ENCODE data around the gene TUBA1B. TPM values are rescaled to one million over a fixed set of nuclear protein-coding genes. Genes with fewer than 3 reads are reported as not detected.
A peak's percentile ranks its signal among the peaks of the same experiment; 100 is the strongest.

Gene TUBA1B
- total RNA-seq, 1 experiment from 2014 or later: 1,976 TPM

- DNase-seq (ENCODE audit: low read depth, low spot score): no peak
- in situ Hi-C loops (cut with HindIII; ENCODE audit: low pct_unique_long_range_greater_than_20kb, low sequenced_read_pairs): no loop called here
Measured at GRCh38 chr12:49094160-49094974, 36.8 kb downstream of the TUBA1B start, which contains the start of gene DHH. DHH (minus strand) TSS chr12:49094801; CDS start chr12:49094512, 289 bp downstream.

GRCh38 chr12:49093792-49094159 lies 37.4 kb downstream of the TUBA1B start:
- no peak for DNase-seq (ENCODE audit: low read depth, low spot score)
- in situ Hi-C loops (cut with HindIII; ENCODE audit: low pct_unique_long_range_greater_than_20kb, low sequenced_read_pairs): no loop called here

- in situ Hi-C loops (cut with HindIII; ENCODE audit: low pct_unique_long_range_greater_than_20kb, low sequenced_read_pairs): no loop called here
Measured at GRCh38 chr12:49092816-49093406, 38.3 kb downstream of the TUBA1B start.

GRCh38 chr12:49092086-49092815 lies 38.9 kb downstream of the TUBA1B start:
- in situ Hi-C loops (cut with HindIII; ENCODE audit: low pct_unique_long_range_greater_than_20kb, low sequenced_read_pairs): no loop called here
- DNase-seq (ENCODE audit: low read depth, low spot score): peak; percentile 87

More at GRCh38 chr12:49092816-49093406, 38.3 kb downstream of the TUBA1B start:
- no peak for DNase-seq (ENCODE audit: low read depth, low spot score)

- no peak for DNase-seq (ENCODE audit: low read depth, low spot score)
- in situ Hi-C loops (cut with HindIII; ENCODE audit: low pct_unique_long_range_greater_than_20kb, low sequenced_read_pairs): no loop called here
Measured at GRCh38 chr12:49091836-49092085, 39.4 kb downstream of the TUBA1B start.

GRCh38 chr12:49091056-49091835 lies 39.9 kb downstream of the TUBA1B start:
- in situ Hi-C loops (cut with HindIII; ENCODE audit: low pct_unique_long_range_greater_than_20kb, low sequenced_read_pairs): no loop called here
- DNase-seq (ENCODE audit: low read depth, low spot score): no peak

GRCh38 chr12:49089821-49090773 lies 41.1 kb downstream of the TUBA1B start:
- in situ Hi-C loops (cut with HindIII; ENCODE audit: low pct_unique_long_range_greater_than_20kb, low sequenced_read_pairs): no loop called here
- no peak for DNase-seq (ENCODE audit: low read depth, low spot score)

GRCh38 chr12:49088932-49089330 lies 42.3 kb downstream of the TUBA1B start:
- in situ Hi-C loops (cut with HindIII; ENCODE audit: low pct_unique_long_range_greater_than_20kb, low sequenced_read_pairs): no loop called here
- DNase-seq (ENCODE audit: low read depth, low spot score): no peak

GRCh38 chr12:49088150-49088931 lies 42.9 kb downstream of the TUBA1B start:
- in situ Hi-C loops (cut with HindIII; ENCODE audit: low pct_unique_long_range_greater_than_20kb, low sequenced_read_pairs): no loop called here
- DNase-seq (ENCODE audit: low read depth, low spot score): peak; percentile 93

- DNase-seq (ENCODE audit: low read depth, low spot score): peak; percentile 36
- in situ Hi-C loops (cut with HindIII; ENCODE audit: low pct_unique_long_range_greater_than_20kb, low sequenced_read_pairs): no loop called here
Measured at GRCh38 chr12:49086116-49086515, 45.1 kb downstream of the TUBA1B start.

GRCh38 chr12:49084438-49084837 lies 46.8 kb downstream of the TUBA1B start:
- DNase-seq (ENCODE audit: low read depth, low spot score): no peak
- in situ Hi-C loops (cut with HindIII; ENCODE audit: low pct_unique_long_range_greater_than_20kb, low sequenced_read_pairs): no loop called here

GRCh38 chr12:49079793-49080192 lies 51.4 kb downstream of the TUBA1B start:
- in situ Hi-C loops (cut with HindIII; ENCODE audit: low pct_unique_long_range_greater_than_20kb, low sequenced_read_pairs): no loop called here

More at GRCh38 chr12:49079793-49080192, 51.4 kb downstream of the TUBA1B start:
- no peak for DNase-seq (ENCODE audit: low read depth, low spot score)

Small RNAs within 50 kb of the gene (small RNA-seq; reads per million reads assigned to genes)
- gene RF00019: 0 reads per million in 2 experiments

Other genes starting within 250 kb of the TUBA1B start
- 10.8 and 12.2 TPM in 2 replicates for gene FKBP11, start 205.9 kb downstream of the TUBA1B start, total RNA-seq (2014; rRNA removed; shearing (Covaris generic))
- gene ARF3, start 173.9 kb downstream of the TUBA1B start, total RNA-seq (2014; rRNA removed; shearing (Covaris generic)): 92.3 and 95.8 TPM in 2 replicates
- 3.4 and 5.1 TPM in 2 replicates for gene WNT10B, start 159.7 kb downstream of the TUBA1B start, total RNA-seq (2014; rRNA removed; shearing (Covaris generic))
- gene WNT1, start 153.1 kb downstream of the TUBA1B start, total RNA-seq (2014; rRNA removed; shearing (Covaris generic)): not detected in 2 replicates
- gene DDN, start 132.0 kb downstream of the TUBA1B start, total RNA-seq (2014; rRNA removed; shearing (Covaris generic)): 0.03 TPM in 1 of 2 replicates, not detected in the other
- gene PRKAG1, start 112.6 kb downstream of the TUBA1B start, total RNA-seq (2014; rRNA removed; shearing (Covaris generic)): 115 and 133 TPM in 2 replicates
- 14.5 and 16.1 TPM in 2 replicates for gene KMT2D, start 70.6 kb downstream of the TUBA1B start, total RNA-seq (2014; rRNA removed; shearing (Covaris generic))
- gene RHEBL1, start 61.4 kb downstream of the TUBA1B start, total RNA-seq (2014; rRNA removed; shearing (Covaris generic)): 5.2 and 7.8 TPM in 2 replicates
- gene DHH, start 36.6 kb downstream of the TUBA1B start, total RNA-seq (2014; rRNA removed; shearing (Covaris generic)): 0.05 and 0.21 TPM in 2 replicates
- gene LMBR1L, start 20.5 kb downstream of the TUBA1B start, total RNA-seq (2014; rRNA removed; shearing (Covaris generic)): 20.6 and 21.7 TPM in 2 replicates
- gene TUBA1A, start 57.7 kb upstream of the TUBA1B start, total RNA-seq (2014; rRNA removed; shearing (Covaris generic)): 147 and 170 TPM in 2 replicates
- gene TUBA1C, start 133.7 kb upstream of the TUBA1B start, total RNA-seq (2014; rRNA removed; shearing (Covaris generic)): 315 and 342 TPM in 2 replicates
- not detected in 2 replicates for gene PRPH, start 163.8 kb upstream of the TUBA1B start, total RNA-seq (2014; rRNA removed; shearing (Covaris generic))
- 17.9 and 28.6 TPM in 2 replicates for gene TROAP, start 191.9 kb upstream of the TUBA1B start, total RNA-seq (2014; rRNA removed; shearing (Covaris generic))
- gene C1QL4, start 205.8 kb upstream of the TUBA1B start, total RNA-seq (2014; rRNA removed; shearing (Covaris generic)): 3.5 and 3.6 TPM in 2 replicates
- gene DNAJC22, start 215.5 kb upstream of the TUBA1B start, total RNA-seq (2014; rRNA removed; shearing (Covaris generic)): 11.9 and 13.2 TPM in 2 replicates
- gene SPATS2, start 236.1 kb upstream of the TUBA1B start, total RNA-seq (2014; rRNA removed; shearing (Covaris generic)): 57.0 and 71.5 TPM in 2 replicates

Measured in SK-MEL-5 (cell line).